G401 (cell line): ENCODE data around the gene OSBPL2. TPM values are rescaled to one million over a fixed set of nuclear protein-coding genes. Genes with fewer than 3 reads are reported as not detected.

ENCODE experiments used
- DNase-seq: peaks from one replicate; pipeline ENCODE4 v3.0.0-alpha.2; 2015; ENCODE audit warnings: low spot score
- in situ Hi-C: cut with HindIII; loops from 2 replicates; pipeline ENCODE4 v1.10.0; 2016; ENCODE audit warnings: low sequenced_read_pairs, mixed read lengths
- total RNA-seq: library from RNA; depleted of rRNA; stranded (reverse); fragments of >200 nt; shearing (Covaris generic); gene quantifications from 2 replicates; pipeline ENCODE4 v1.2.3, GENCODE V29; 2014; rRNA removed

Gene OSBPL2
- total RNA-seq = 18.0 and 19.6 TPM in 2 replicates

- DNase-seq = peak; percentile 100
- in situ Hi-C loops = no loop called here
Measured at GRCh38 chr20:62237801-62238568, at the start of gene OSBPL2. OSBPL2 (plus strand) TSS chr20:62238521; CDS start chr20:62256185, 17,664 bp downstream.

- in situ Hi-C loops = no loop called here
- DNase-seq = no peak
Measured at GRCh38 chr20:62190639-62191411, 47.5 kb upstream of the OSBPL2 start.

- in situ Hi-C loops = no loop called here
- no peak for DNase-seq
Measured at GRCh38 chr20:62191781-62192559, 46.4 kb upstream of the OSBPL2 start.

GRCh38 chr20:62192635-62193034 is 45.7 kb upstream of the OSBPL2 start:
- peak; percentile 28 for DNase-seq
- in situ Hi-C loops = no loop called here

GRCh38 chr20:62193079-62194025 is 45.0 kb upstream of the OSBPL2 start:
- DNase-seq = peak; percentile 66
- in situ Hi-C loops = no loop called here

- in situ Hi-C loops = no loop called here
- no peak for DNase-seq
Measured at GRCh38 chr20:62195075-62195405, 43.3 kb upstream of the OSBPL2 start.

GRCh38 chr20:62195736-62196135 is 42.6 kb upstream of the OSBPL2 start:
- in situ Hi-C loops = no loop called here
- DNase-seq = no peak

- in situ Hi-C loops = no loop called here
- DNase-seq = no peak
Measured at GRCh38 chr20:62196286-62196685, 42.0 kb upstream of the OSBPL2 start.

GRCh38 chr20:62197311-62197710 is 41.0 kb upstream of the OSBPL2 start:
- in situ Hi-C loops = no loop called here
- no peak for DNase-seq

GRCh38 chr20:62197801-62198200 is 40.5 kb upstream of the OSBPL2 start:
- DNase-seq = no peak
- in situ Hi-C loops = no loop called here

- in situ Hi-C loops = no loop called here
- no peak for DNase-seq
Measured at GRCh38 chr20:62198496-62198895, 39.8 kb upstream of the OSBPL2 start.

GRCh38 chr20:62198931-62199330 is 39.4 kb upstream of the OSBPL2 start:
- in situ Hi-C loops = no loop called here
- DNase-seq = no peak

GRCh38 chr20:62200491-62201172 is 37.7 kb upstream of the OSBPL2 start:
- in situ Hi-C loops = no loop called here
- DNase-seq = no peak

- in situ Hi-C loops = no loop called here
- peak; percentile 68 for DNase-seq
Measured at GRCh38 chr20:62201173-62202082, 36.9 kb upstream of the OSBPL2 start.

GRCh38 chr20:62202083-62202395 is 36.3 kb upstream of the OSBPL2 start:
- in situ Hi-C loops = no loop called here
- DNase-seq = no peak

- in situ Hi-C loops = no loop called here
- no peak for DNase-seq
Measured at GRCh38 chr20:62202676-62203377, 35.5 kb upstream of the OSBPL2 start.
